K562 (cell line): ENCODE results near the gene SLIT1. TPM values are rescaled to one million over a fixed set of nuclear protein-coding genes. Genes with fewer than 3 reads are reported as not detected.

Source experiments
- ATAC-seq: fragments of 200-7000 bp; cut with Tn5 transposase; 3 replicates; pipeline ENCODE4 v1.9.1; 2020; ENCODE audit warnings: moderate library complexity
- BruUV-seq: library from RNA; stranded (reverse); fragments of 400-500 nt; replicated peaks from 2 replicates; lab custom pipeline; 2021; lab: Mats Ljungman, UMichigan
- CTCF ChIA-PET: fragments of 300-600 bp; formaldehyde crosslinking; extraction: SDS; loops from one replicate; lab custom pipeline; 2021; ENCODE audit warnings: low intra/inter-chr PET ratio; lab: Yijun Ruan, JAX
- POLR2A ChIA-PET: fragments of 300-600, 350-650 bp; sonication (Branson Sonifier 250); formaldehyde crosslinking; extraction: SDS; loops from one replicate; lab custom pipeline; 2021; ENCODE audit warnings: antibody characterized with exemption, inconsistent platforms; lab: Yijun Ruan, JAX
- DNase-seq, 4 experiments: peaks; one replicate each; pipeline versions ENCODE4 v3.0.0 to v3.0.0-alpha.2; 2011 to 2018; ENCODE audit warnings: low spot score in 3 of 4, mixed read lengths in 3 of 4; ENCODE audit errors: extremely low read depth in 1 of 4
- FAIRE-seq: peaks from 2 replicates; lab custom pipeline; 2011; peaks lifted over from hg19 to GRCh38; lab: Jason Lieb, UNC
- H2AFZ ChIP-seq: 2 replicates; pipeline ENCODE4 v1.6.0; 2011; ENCODE audit warnings: low read depth, low read length, control low read depth, inconsistent platforms
- H3K27ac ChIP-seq: fragments of 200-600 bp; 3 replicates; pipeline ENCODE4 v1.8.0; 2011; ENCODE audit warnings: low read depth, mild to moderate bottlenecking, control low read depth, inconsistent platforms, low read length, moderate library complexity, mixed read lengths; ENCODE audit errors: extremely low read depth
- H3K27me3 ChIP-seq, 2 experiments: fragments of 300-600 bp in 1 of 2; 2 replicates in 1 of 2; 3 replicates in 1 of 2; pipeline versions ENCODE4 v1.6.0 to v1.8.0; 2011; ENCODE audit warnings: inconsistent platforms in 2 of 2, low read length in 2 of 2, mild to moderate bottlenecking in 1 of 2, mixed read lengths in 1 of 2, moderate library complexity in 1 of 2; ENCODE audit not compliant: control insufficient read depth in 2 of 2, insufficient read depth in 2 of 2
- H3K36me3 ChIP-seq: fragments of 300-600 bp; 3 replicates; pipeline ENCODE4 v1.8.0; 2011; ENCODE audit warnings: mild to moderate bottlenecking, low read length, inconsistent platforms; ENCODE audit not compliant: control insufficient read depth, insufficient read depth
- H3K4me1 ChIP-seq, 2 experiments: fragments of 200-600 bp in 1 of 2; replicated peaks in 1 of 2; 2 replicates in 1 of 2; 3 replicates in 1 of 2; pipeline versions ENCODE4 v1.5.1 to v1.8.0; 2011; ENCODE audit warnings: inconsistent platforms in 2 of 2, low read length in 2 of 2, mild to moderate bottlenecking in 1 of 2, mixed read lengths in 1 of 2, moderate library complexity in 1 of 2; ENCODE audit not compliant: control insufficient read depth in 2 of 2, insufficient read depth in 2 of 2
- H3K4me2 ChIP-seq: 2 replicates; pipeline ENCODE4 v1.6.1; 2011; ENCODE audit warnings: low read length, control low read depth, inconsistent platforms, mixed read lengths; ENCODE audit not compliant: insufficient read depth
- H3K4me3 ChIP-seq: fragments of 200-600 bp; sonication (generic), shearing (Covaris generic); 2 replicates; pipeline ENCODE4 v1.5.1; 2016; ENCODE audit warnings: control low read depth, inconsistent platforms
- H3K79me2 ChIP-seq: fragments of 200-600 bp; 3 replicates; pipeline ENCODE4 v1.8.0; 2011; ENCODE audit warnings: low read length, inconsistent platforms; ENCODE audit not compliant: control insufficient read depth, insufficient read depth
- H3K9ac ChIP-seq, 2 experiments: 2 replicates each; pipeline versions ENCODE4 v1.6.0 to v1.6.1; 2011; ENCODE audit warnings: low read depth in 2 of 2, low read length in 2 of 2, control low read depth in 1 of 2, inconsistent platforms in 1 of 2, mild to moderate bottlenecking in 1 of 2, mixed read lengths in 1 of 2; ENCODE audit not compliant: insufficient read depth in 1 of 2
- H3K9me1 ChIP-seq: one replicate; pipeline ENCODE4 v1.6.0; 2011; ENCODE audit warnings: inconsistent platforms, mild to moderate bottlenecking, low read length, moderate library complexity; ENCODE audit not compliant: control insufficient read depth, insufficient read depth
- H3K9me3 ChIP-seq: replicated peaks from 2 replicates; pipeline ENCODE4 v1.5.1; 2011; ENCODE audit warnings: low read depth, low read length, inconsistent platforms; ENCODE audit not compliant: control insufficient read depth, insufficient read depth
- H4K20me1 ChIP-seq: replicated peaks from 2 replicates; pipeline ENCODE4 v1.6.1; 2011; ENCODE audit warnings: low read length, inconsistent platforms, mixed read lengths; ENCODE audit not compliant: control insufficient read depth, insufficient read depth
- BRD9 ChIP-seq: fragments of 450-650 bp; IDR thresholded peaks from 2 replicates; pipeline ENCODE4 v1.6.1; 2018; ENCODE audit warnings: low read depth; ENCODE audit not compliant: partially characterized antibody
- KAT2B ChIP-seq: IDR thresholded peaks from one replicate; pipeline ENCODE4 v1.6.1; 2012; ENCODE audit warnings: low read depth, mild to moderate bottlenecking, control low read depth, inconsistent platforms, low read length, moderate library complexity
- POU5F1 ChIP-seq: fragments of 150-350 bp; IDR thresholded peaks from 2 replicates; pipeline ENCODE4 v1.6.1; 2014; ENCODE audit warnings: borderline replicate concordance, low read length, low read depth, mild to moderate bottlenecking; ENCODE audit not compliant: partially characterized antibody
- RFX5 ChIP-seq: IDR thresholded peaks from 2 replicates; pipeline ENCODE4 v1.6.1; 2011; ENCODE audit warnings: low read depth, mild to moderate bottlenecking, improper control_type of control experiment, low read length
- YBX1 ChIP-seq: fragments of 450-650 bp; IDR thresholded peaks from 2 replicates; pipeline ENCODE4 v1.7.1; 2016; ENCODE audit warnings: mild to moderate bottlenecking
- whole genome bisulfite sequencing: fragments of 100-300 bp; shearing (Covaris generic); methylation state at CpG from one replicate; pipeline ENCODE4 v1.1.6; 2016; ENCODE audit warnings: low coverage, mixed read lengths; ENCODE audit not compliant: insufficient coverage; ENCODE audit errors: missing lambda C conversion rate; 5-methylcytosine and 5-hydroxymethylcytosine counted together
- in situ Hi-C: fragments of 300-500 bp; cut with MboI; formaldehyde crosslinking; loops from 4 replicates; pipeline ENCODE4 v1.15.0; 2018; ENCODE audit warnings: inconsistent platforms, mixed read lengths
- intact Hi-C: fragments of 100-400 bp; cut with micrococcal nuclease; formaldehyde crosslinking; loops from 2 replicates; pipeline ENCODE4 v1.14.2; 2022
- polyA plus RNA-seq, 8 experiments: library from polyadenylated mRNA; depleted of rRNA in 4 of 8; stranded (reverse) in 5 of 8; unstranded in 3 of 8; fragments of >200 nt; fragmentation: Nextera tagmentation in 2 of 8; fragmentation: Illumina TruSeq in 1 of 8; extraction: Ambion mirVana in 2 of 8; extraction: Trizol in 1 of 8; gene quantifications; 2 replicates each; pipeline versions ENCODE4 v1.2.1 to v1.2.3, GENCODE V29; 2011 to 2014; ENCODE audit warnings: inconsistent platforms in 1 of 8, missing spikeins in 1 of 8
- total RNA-seq, 7 experiments: library from RNA; depleted of rRNA in 6 of 7; stranded (reverse); fragments of >200 nt in 6 of 7; fragmentation: Illumina TruSeq in 2 of 7; extraction: Trizol in 2 of 7; gene quantifications; 2 replicates each; pipeline versions ENCODE4 v1.2.1 to v1.2.3, GENCODE V29; 2011 to 2021; ENCODE audit warnings: low replicate concordance in 1 of 7

The SLIT1 gene
- total and polyA plus RNA-seq, 9 of the 15 experiments (the other 6 are each of a cell fraction or from before 2014, with no cell fraction given), result 0.01 to 0.11 (median 0.04) TPM; not detected in 3

DNA sequence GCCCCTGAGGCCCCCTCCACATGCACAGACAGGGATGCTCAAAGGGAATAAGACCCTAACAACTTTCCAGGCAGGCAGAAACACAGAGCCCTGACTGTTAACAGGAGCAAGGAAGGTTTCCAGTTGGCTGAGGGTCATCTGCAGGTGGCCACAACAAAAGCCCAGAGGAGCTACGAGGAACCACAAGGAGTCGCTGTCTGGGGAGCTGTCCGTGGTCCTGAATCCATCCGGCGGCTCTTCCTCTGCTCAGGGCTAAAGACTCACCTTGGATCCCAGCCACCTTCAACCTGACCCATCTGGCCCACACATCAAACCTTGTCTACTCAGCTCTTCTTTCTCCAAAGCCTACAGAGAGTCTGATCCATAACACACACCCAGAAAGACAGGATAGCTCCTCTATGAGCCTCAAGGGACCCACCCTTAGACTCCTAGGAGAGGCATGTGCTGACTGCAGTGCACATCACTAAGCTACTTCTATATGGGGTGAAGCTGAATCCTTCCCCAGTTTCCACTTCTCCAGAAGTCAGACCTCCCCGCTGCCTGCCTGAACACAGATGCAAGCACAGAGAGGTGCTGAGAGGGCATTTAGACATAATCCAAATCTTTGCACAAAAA is 104.0 kb downstream of the SLIT1 start (continued):
- TF ChIP-seq POU5F1, result no peak
- no peak for TF ChIP-seq YBX1
- no peak for TF ChIP-seq BRD9

GRCh38 chr10:97080051-97080776 is 105.5 kb downstream of the SLIT1 start:
- 0 out of 5 replicates have a peak, but pooled peaks cover 0 to 7% of the 10 kb centered on the region in 2 experiments for H3K27me3 ChIP-seq
- BruUV-seq, result no TSS peak
- no peak overlapping the region for H3K9ac ChIP-seq
- H3K4me2 ChIP-seq, result no peak overlapping the region
- H3K9me1 ChIP-seq, result no peaks in the 10 kb centered on the region
- H4K20me1 ChIP-seq, result 0 out of 2 replicates have a peak, but pooled peaks cover 4% of the 10 kb centered on the region
- H3K9me3 ChIP-seq, result no peaks in the 10 kb centered on the region
- no peak for ATAC-seq
- H3K79me2 ChIP-seq, result no peaks in the 10 kb centered on the region
- no peak for DNase-seq
- no peaks in the 10 kb centered on the region for H3K36me3 ChIP-seq
- POLR2A ChIA-PET, result no interaction called here
- FAIRE-seq, result no peak
- TF ChIP-seq RFX5, result no peak
- TF ChIP-seq KAT2B, result no peak
- CTCF ChIA-PET, result no interaction called here
- in situ Hi-C loops, result loop anchor here (5.0 kb wide), 1 partner anchor 127 kb away; no protein-coding TSS in a partner anchor
- H3K4me1 ChIP-seq, result no peaks in the 10 kb centered on the region
- H3K27ac ChIP-seq, result no peak overlapping the region
- 0% methylated on average over 6 of the region's 7 CpGs for WGBS
- no peak overlapping the region for H2AFZ ChIP-seq
- no peak overlapping the region for H3K4me3 ChIP-seq
- intact Hi-C loops, result no loop called here
